AG10803 (cell line): ENCODE results near the gene TNKS2.

Experiments
- DNase-seq: peaks from one replicate; pipeline ENCODE4 v3.0.0; 2010; ENCODE audit warnings: low read depth
- H3K4me3 ChIP-seq: 2 replicates; pipeline ENCODE4 v1.5.1; 2011; ENCODE audit warnings: mild to moderate bottlenecking, low read length, control low read depth
- TF ChIP-seq, protein P1 (sequence below): conservative IDR thresholded peaks from 2 replicates; pipeline ENCODE4 v1.5.1; 2011; ENCODE audit warnings: mild to moderate bottlenecking, low read length, control low read depth, inconsistent platforms

TNKS2 gene

GRCh38 chr10:91864099-91864498 is 65.9 kb downstream of the TNKS2 start:
- H3K4me3 ChIP-seq = no peak overlapping the region
- no peak for DNase-seq
- TF ChIP-seq, protein P1, sequence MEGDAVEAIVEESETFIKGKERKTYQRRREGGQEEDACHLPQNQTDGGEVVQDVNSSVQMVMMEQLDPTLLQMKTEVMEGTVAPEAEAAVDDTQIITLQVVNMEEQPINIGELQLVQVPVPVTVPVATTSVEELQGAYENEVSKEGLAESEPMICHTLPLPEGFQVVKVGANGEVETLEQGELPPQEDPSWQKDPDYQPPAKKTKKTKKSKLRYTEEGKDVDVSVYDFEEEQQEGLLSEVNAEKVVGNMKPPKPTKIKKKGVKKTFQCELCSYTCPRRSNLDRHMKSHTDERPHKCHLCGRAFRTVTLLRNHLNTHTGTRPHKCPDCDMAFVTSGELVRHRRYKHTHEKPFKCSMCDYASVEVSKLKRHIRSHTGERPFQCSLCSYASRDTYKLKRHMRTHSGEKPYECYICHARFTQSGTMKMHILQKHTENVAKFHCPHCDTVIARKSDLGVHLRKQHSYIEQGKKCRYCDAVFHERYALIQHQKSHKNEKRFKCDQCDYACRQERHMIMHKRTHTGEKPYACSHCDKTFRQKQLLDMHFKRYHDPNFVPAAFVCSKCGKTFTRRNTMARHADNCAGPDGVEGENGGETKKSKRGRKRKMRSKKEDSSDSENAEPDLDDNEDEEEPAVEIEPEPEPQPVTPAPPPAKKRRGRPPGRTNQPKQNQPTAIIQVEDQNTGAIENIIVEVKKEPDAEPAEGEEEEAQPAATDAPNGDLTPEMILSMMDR = no peak

DNA sequence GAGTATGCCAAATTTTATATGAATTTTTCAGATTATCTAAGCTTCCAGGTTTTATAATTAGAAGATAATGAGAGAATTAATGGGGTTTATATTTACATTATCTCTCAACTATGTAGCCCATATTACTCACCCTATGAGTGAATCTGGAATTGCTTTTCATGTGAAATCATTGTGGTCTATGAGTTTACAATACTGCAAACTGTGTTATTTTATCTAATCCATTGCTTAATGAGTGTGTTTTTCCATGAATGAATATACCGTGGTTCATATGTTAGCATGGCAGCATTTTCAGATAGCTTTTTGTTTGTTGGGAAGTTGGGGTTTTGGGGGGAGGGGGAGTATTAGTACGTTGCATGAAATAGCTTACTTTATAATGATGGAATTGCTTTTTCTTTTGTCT is 66.5 kb downstream of the TNKS2 start:
- no peak for DNase-seq
- no peak overlapping the region for H3K4me3 ChIP-seq
- TF ChIP-seq, protein P1 = no peak

GRCh38 chr10:91865562-91866081 is 67.4 kb downstream of the TNKS2 start:
- no peak for DNase-seq
- TF ChIP-seq, protein P1 = no peak
- no peak overlapping the region for H3K4me3 ChIP-seq

GRCh38 chr10:91875156-91875555 is 76.9 kb downstream of the TNKS2 start:
- TF ChIP-seq, protein P1 = no peak
- no peak overlapping the region for H3K4me3 ChIP-seq
- DNase-seq = no peak

DNA sequence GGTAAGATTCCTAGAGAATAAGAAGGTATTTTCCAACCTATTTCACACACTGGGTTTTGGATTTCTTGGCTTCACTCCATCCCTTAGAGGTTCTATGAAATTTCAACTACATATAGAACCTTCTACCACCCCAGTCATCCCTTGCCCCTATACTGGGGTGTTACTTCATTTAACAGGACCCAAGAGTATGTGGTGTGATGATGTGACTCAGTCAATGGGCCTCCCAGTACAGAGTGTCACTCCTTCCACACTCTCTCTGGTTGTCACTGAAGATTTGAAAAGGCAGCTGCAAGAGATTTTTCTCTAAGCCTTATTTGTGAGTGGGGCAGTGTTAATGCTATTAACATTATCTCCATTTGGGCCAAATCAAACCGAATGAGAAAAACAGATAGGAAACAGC is 77.6 kb downstream of the TNKS2 start:
- no peak for DNase-seq
- TF ChIP-seq, protein P1 = no peak
- no peak overlapping the region for H3K4me3 ChIP-seq

DNA sequence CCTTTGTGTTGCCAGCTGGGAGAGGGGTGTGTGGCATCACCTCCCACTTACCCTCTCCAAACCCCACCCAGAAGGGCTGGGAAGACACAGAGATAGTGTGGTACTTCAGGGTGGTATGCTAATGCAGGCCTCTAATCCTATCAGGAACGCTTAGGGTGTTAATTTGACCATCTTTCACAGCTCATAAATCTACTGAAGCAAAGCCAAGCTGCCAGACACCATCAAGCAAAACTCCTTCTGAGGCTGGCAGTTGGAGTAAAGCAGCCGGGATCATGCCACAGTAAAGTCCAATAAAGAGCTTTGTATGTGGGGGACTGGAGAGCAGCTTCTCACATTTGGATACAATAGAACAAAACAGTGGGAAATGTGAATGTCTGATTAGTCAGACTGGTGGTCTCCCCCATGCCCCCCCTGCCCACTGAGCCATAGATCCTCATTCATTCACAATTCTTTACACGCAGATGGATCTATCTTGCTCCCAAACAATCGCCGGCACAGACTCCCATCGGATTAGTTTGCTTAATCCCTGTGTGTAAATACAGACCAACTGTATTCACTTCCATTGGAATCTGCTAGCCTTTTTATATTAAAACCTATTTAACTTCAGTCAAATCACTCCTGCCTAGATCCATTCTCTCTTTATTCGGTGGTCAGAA is 81.4 kb downstream of the TNKS2 start:
- H3K4me3 ChIP-seq = no peak overlapping the region
- TF ChIP-seq, protein P1 = no peak
- DNase-seq = no peak

DNA sequence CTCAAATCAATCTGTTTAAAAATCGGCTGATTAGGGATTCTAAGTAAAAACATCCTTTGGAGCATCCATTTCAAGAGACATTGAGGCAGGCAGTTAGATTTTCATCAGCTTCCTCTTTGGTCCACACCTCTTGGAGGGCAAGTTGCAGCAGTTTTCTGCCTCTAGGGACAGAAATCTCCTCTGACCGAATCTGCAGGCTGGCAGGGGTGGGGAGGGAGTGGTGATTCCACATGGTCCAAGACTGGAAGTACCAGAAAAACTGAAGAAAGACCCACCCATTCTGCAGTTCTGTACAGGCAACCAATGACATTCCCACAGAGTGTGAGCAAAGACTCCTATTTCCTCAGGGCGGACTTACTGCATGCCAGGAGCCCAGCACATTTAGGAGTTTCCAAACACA is 82.1 kb downstream of the TNKS2 start:
- no peak overlapping the region for H3K4me3 ChIP-seq
- no peak for DNase-seq
- TF ChIP-seq, protein P1 = no peak
